Nephron progenitor cell (in vitro differentiated cells): ENCODE measurements around the gene CNTN2.

Source experiments
- DNase-seq: peaks from one replicate; pipeline ENCODE4 v3.0.0; 2021
- H3K27ac Mint-ChIP-seq: 2 replicates; pipeline ENCODE4 v1.8.0; 2021; ENCODE audit warnings: mild to moderate bottlenecking, moderate library complexity, mixed read lengths
- H3K27me3 Mint-ChIP-seq: 2 replicates; pipeline ENCODE4 v1.8.0; 2021; ENCODE audit warnings: mild to moderate bottlenecking, low read depth, mixed read lengths; ENCODE audit not compliant: poor library complexity
- H3K36me3 Mint-ChIP-seq: 2 replicates; pipeline ENCODE4 v1.8.0; 2021; ENCODE audit warnings: low read depth, mixed read lengths
- H3K4me1 Mint-ChIP-seq: 2 replicates; pipeline ENCODE4 v1.8.0; 2021; ENCODE audit warnings: mixed read lengths
- H3K4me3 Mint-ChIP-seq: 2 replicates; pipeline ENCODE4 v1.8.0; 2021; ENCODE audit warnings: mild to moderate bottlenecking, moderate library complexity, mixed read lengths
- H3K9me3 Mint-ChIP-seq: 2 replicates; pipeline ENCODE4 v1.8.0; 2021; ENCODE audit warnings: mild to moderate bottlenecking, moderate library complexity, mixed read lengths
- TF ChIP-seq, protein P1 (sequence below): fragments of 200-600 bp; sonication (generic); IDR thresholded peaks from 2 replicates; pipeline ENCODE4 v1.5.0; 2021; ENCODE audit warnings: antibody characterized with exemption

CNTN2 gene

GRCh38 chr1:205062319-205062718 lies 19.3 kb downstream of the CNTN2 start:
- Mint-ChIP-seq H3K27ac (no peak overlapping the region), H3K4me1 (peaks cover 29% of the 10 kb centered on the region), H3K9me3 (no peaks in the 10 kb centered on the region), H3K4me3 (no peak overlapping the region), H3K27me3 (peaks cover 5% of the 10 kb centered on the region), H3K36me3 (no peaks in the 10 kb centered on the region)
- TF ChIP-seq, protein P1, sequence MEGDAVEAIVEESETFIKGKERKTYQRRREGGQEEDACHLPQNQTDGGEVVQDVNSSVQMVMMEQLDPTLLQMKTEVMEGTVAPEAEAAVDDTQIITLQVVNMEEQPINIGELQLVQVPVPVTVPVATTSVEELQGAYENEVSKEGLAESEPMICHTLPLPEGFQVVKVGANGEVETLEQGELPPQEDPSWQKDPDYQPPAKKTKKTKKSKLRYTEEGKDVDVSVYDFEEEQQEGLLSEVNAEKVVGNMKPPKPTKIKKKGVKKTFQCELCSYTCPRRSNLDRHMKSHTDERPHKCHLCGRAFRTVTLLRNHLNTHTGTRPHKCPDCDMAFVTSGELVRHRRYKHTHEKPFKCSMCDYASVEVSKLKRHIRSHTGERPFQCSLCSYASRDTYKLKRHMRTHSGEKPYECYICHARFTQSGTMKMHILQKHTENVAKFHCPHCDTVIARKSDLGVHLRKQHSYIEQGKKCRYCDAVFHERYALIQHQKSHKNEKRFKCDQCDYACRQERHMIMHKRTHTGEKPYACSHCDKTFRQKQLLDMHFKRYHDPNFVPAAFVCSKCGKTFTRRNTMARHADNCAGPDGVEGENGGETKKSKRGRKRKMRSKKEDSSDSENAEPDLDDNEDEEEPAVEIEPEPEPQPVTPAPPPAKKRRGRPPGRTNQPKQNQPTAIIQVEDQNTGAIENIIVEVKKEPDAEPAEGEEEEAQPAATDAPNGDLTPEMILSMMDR: no peak
- DNase-seq: no peak

- Mint-ChIP-seq H3K27ac (no peak overlapping the region), H3K4me1 (peaks cover 29% of the 10 kb centered on the region), H3K4me3 (no peak overlapping the region), H3K9me3 (no peaks in the 10 kb centered on the region), H3K36me3 (no peaks in the 10 kb centered on the region), H3K27me3 (peaks cover 5% of the 10 kb centered on the region)
- TF ChIP-seq, protein P1: no peak
- DNase-seq: no peak
Observed at GRCh38 chr1:205062895-205063294, 19.9 kb downstream of the CNTN2 start.

DNA sequence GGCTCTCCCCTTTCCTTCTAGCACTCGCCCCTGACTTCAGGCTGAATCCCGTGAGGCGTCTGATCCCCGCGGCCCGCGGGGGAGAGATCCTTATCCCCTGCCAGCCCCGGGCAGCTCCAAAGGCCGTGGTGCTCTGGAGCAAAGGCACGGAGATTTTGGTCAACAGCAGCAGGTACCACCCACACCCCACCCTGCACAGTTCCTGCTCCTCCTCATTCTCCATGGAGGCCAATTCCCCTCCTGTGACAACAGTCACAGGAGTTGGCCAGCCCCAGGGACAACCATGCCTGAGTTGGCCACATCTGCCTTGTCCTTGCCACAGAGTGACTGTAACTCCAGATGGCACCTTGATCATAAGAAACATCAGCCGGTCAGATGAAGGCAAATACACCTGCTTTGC lies 21.3 kb downstream of the CNTN2 start:
- no peak for DNase-seq
- Mint-ChIP-seq H3K9me3 (no peaks in the 10 kb centered on the region), H3K27me3 (peaks cover 5% of the 10 kb centered on the region), H3K4me3 (no peak overlapping the region), H3K36me3 (no peaks in the 10 kb centered on the region), H3K4me1 (peaks cover 25% of the 10 kb centered on the region), H3K27ac (no peak overlapping the region)
- TF ChIP-seq, protein P1: no peak

DNA sequence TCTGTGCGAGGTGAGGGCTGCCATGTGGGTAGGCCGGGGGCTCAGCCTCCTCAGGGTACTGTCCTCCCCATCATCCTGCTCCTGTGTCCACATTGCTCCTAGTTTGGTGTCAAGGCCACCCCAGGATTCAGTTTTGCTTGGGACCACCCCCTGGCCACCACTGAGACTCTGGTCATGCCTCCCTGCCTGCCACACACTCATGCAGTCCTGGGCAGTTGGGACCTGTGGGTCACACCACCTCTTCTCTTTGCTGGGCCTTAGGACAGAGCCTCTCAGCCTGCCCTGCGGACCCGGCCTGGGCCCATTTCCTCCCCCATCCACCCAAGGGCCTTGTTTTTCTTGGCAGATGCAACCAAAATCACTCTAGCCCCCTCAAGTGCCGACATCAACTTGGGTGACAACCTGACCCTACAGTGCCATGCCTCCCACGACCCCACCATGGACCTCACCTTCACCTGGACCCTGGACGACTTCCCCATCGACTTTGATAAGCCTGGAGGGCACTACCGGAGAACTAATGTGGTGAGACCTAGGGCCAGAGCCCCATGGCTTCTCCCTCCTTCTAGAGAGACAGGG lies 21.8 kb downstream of the CNTN2 start:
- peaks cover 25% of the 10 kb centered on the region for H3K4me1 Mint-ChIP-seq
- no peak for DNase-seq
- peak overlapping the region; percentile 82 for H3K27ac Mint-ChIP-seq
- H3K4me3 Mint-ChIP-seq: no peak overlapping the region
- H3K36me3 Mint-ChIP-seq: no peaks in the 10 kb centered on the region
- TF ChIP-seq, protein P1: no peak
- peaks cover 5% of the 10 kb centered on the region for H3K27me3 Mint-ChIP-seq
- no peaks in the 10 kb centered on the region for H3K9me3 Mint-ChIP-seq

GRCh38 chr1:205065666-205066065 lies 22.7 kb downstream of the CNTN2 start:
- no peak overlapping the region for H3K27ac Mint-ChIP-seq
- peaks cover 5% of the 10 kb centered on the region for H3K27me3 Mint-ChIP-seq
- H3K4me3 Mint-ChIP-seq: no peak overlapping the region
- peaks cover 25% of the 10 kb centered on the region for H3K4me1 Mint-ChIP-seq
- no peak for DNase-seq
- H3K36me3 Mint-ChIP-seq: no peaks in the 10 kb centered on the region
- H3K9me3 Mint-ChIP-seq: no peaks in the 10 kb centered on the region
- TF ChIP-seq, protein P1: no peak

DNA sequence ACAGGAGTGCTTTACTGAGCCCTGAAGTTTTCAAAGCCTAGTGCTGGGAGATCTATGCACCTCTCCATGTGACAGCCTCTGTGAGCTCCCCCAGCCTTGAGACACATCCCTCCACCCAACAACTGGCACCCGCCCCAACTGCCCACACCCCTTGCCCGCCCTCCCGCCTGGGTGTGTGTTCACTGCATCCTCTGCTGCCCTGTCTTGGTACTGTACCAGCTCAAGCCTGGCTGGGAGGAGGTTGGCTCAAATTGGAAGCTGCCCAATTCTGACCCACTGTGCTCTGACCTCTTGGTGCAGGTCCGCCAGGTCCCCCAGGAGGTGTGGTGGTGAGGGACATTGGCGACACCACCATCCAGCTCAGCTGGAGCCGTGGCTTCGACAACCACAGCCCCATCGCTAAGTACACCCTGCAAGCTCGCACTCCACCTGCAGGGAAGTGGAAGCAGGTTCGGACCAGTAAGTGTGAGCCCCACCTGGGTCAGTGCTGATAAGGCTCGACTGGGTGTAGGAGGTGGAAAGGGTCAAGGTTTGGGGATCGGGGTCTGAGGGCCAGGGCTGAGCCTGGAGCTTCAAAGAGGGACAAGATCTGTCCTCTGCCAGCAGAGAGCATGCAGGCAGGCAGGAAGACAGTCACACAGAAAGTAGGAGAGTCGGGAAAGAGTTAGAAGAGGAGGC lies 23.3 kb downstream of the CNTN2 start:
- Mint-ChIP-seq H3K4me3 (no peak overlapping the region), H3K27me3 (peaks cover 8% of the 10 kb centered on the region), H3K36me3 (no peaks in the 10 kb centered on the region), H3K9me3 (no peaks in the 10 kb centered on the region), H3K4me1 (peaks cover 24% of the 10 kb centered on the region), H3K27ac (no peak overlapping the region)
- TF ChIP-seq, protein P1: no peak
- DNase-seq: no peak
